Superior temporal gyrus (tissue), 1 donor: ENCODE measurements around the gene ARID5A.
"Not testable (repeated sequence)": the region's sequence is repeated elsewhere in the genome, so short reads cannot be mapped to it uniquely, and the experiment has no call there.

Experiments used
- DNase-seq: peaks from one replicate; pipeline ENCODE4 v3.0.0-alpha.2; 2016; ENCODE audit errors: extremely low spot score

The ARID5A gene

GRCh38 chr2:96541398-96542152, 5.0 kb downstream of the ARID5A start:
- DNase-seq, result no peak

GRCh38 chr2:96542357-96542977, 5.9 kb downstream of the ARID5A start:
- no peak for DNase-seq

DNA sequence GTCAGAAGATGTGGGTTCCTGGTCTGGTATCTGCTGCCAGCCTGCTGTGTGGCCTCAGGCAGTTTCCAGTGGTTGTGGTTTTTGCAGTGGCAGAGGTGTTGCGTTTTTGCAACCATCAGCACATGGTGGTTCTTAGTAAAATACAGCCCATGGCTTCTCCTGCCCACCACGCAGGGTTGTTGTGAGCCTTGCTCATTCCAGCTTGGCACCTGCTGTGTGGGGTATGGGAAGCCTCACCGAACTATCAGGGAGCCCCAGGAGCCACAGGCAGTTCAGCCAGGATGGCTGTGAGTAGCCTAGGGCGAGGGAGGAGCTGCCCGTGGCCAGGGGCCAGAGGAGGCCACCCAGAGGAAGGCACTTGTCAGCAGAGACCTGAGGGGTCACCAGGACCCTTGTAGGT, 9.8 kb downstream of the ARID5A start:
- no peak for DNase-seq

DNA sequence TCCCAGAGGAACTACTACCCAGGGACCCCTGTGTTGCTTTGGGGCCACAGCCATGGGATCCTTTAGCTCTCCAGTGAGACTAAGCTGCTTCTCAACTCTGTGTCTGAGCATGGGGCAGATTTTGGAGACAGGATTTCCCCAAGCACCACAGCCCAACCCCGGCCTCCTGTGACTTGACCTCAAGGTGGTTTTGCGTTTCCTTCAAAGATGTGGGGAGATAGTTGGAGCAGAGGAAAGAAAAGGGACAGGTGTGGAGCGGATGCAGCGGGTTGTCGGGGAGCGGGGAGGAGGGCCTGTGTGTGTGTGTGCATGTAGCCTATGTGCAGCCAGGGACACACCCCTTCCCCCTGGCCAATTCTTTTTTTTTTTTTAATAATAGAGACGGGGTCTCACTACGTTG, 10.2 kb downstream of the ARID5A start:
- DNase-seq, result no peak

DNA sequence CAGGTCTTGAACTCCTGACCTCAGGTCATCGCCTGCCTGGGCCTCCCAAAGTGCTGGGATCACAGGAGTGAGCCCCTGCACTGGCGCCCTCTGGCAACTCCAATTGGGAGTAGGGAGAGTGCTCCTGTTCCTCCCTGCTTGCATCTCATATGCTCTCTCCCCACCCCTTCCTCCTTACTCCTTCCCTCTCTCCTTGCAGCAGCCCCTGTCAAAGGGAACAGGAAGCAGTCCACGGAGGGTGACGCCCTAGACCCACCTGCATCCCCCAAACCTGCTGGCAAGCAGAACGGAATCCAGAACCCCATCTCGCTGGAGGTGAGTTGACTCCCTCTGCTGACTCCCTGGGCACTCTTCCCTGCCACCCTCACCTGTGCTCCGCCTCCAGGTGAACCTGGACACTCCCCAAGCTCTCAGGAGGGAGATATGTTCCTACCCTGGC, 10.7 kb downstream of the ARID5A start:
- DNase-seq, result no peak

- peak; percentile 55 for DNase-seq
These were observed 11.2 kb downstream of the ARID5A start for GRCh38 chr2:96547731-96548171.

DNA sequence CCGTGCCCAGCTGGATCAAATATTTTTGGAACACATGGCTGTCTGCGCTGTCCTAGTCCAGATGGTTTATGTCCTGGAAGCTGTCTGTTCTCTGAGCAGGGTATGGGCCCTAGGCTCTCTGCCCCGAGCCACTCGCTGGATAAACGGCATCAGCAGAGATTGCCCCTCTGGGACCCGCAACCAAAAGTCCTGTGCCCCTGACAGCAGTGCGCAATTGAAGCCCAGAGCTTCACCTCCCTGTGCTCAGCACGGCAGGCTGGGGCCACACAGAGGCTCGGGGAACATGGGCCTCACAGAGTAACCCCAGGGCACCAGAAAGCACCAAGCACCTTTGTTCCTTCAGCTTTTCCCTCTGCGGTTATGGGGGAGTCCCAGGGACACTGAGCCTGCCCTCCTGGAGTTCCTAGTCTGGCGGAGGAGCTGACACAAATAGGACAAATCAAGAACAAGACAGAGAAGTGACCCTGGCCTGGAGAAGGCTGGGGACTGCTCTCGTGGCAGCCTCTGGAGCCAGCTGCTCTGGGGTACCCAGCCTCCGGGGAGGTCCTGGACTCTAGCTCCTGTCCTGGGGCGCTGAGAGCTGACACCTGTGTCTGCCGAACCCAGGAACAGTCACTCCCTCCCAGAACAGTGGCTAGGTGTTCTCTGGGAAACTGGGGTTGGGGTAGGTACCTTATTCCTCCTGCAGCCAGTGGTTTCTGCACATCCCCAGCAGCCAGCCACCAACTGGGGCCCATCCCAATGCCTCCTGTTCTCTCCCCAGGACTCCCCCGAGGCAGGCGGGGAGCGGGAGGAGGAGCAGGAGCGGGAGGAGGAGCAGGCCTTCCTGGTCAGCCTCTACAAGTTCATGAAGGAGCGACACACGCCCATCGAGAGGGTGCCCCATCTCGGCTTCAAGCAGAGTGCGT, 12.3 kb downstream of the ARID5A start:
- no peak for DNase-seq

DNA sequence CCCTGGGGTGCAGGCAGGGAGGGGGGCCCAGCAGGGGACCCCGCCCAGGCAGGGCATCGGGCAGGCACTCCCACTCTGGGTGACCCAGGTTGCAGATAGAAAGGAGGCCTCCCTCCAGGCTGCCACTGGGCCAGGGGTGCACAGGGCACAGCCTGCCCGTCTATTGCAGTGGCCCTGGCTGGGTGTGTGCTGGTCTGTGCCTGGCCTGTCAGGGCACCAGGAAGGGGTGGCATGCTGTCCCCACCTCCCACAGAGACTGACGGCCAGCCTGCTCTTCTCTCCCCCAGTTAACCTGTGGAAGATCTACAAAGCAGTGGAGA, 12.9 kb downstream of the ARID5A start:
- no peak for DNase-seq

- DNase-seq, result no peak
These were observed 13.6 kb downstream of the ARID5A start for GRCh38 chr2:96549967-96550786.

DNA sequence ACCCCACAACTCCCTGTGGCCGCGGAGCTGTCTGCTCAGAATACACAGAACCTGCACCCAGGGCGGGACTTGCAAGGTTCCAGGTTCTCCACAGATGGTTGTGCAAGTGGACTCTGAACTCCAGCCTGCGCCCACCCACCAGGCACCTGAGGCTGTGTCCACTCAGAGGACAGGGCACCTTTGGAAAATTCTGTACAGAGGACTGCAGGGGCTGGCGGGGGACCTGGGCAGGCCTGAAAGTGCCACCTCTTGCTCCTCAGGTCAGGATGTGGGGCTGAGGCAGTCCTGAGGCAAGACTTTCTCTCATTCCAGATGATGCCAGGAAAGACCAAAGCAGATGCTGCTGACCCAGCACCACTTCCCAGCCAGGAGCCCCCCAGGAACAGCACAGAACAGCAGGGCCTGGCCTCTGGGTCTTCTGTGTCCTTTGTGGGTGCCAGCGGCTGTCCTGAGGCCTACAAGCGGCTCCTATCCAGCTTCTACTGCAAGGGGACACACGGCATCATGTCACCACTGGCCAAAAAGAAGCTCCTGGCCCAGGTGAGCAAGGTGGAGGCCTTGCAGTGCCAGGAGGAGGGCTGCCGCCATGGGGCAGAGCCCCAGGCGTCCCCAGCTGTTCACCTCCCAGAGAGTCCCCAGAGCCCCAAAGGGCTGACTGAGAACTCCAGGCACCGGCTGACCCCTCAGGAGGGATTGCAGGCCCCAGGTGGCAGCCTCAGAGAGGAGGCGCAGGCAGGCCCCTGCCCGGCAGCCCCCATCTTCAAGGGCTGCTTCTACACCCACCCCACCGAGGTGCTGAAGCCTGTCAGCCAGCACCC, 14.4 kb downstream of the ARID5A start:
- DNase-seq, result no peak

GRCh38 chr2:96551605-96552314, 15.2 kb downstream of the ARID5A start:
- no peak for DNase-seq

DNA sequence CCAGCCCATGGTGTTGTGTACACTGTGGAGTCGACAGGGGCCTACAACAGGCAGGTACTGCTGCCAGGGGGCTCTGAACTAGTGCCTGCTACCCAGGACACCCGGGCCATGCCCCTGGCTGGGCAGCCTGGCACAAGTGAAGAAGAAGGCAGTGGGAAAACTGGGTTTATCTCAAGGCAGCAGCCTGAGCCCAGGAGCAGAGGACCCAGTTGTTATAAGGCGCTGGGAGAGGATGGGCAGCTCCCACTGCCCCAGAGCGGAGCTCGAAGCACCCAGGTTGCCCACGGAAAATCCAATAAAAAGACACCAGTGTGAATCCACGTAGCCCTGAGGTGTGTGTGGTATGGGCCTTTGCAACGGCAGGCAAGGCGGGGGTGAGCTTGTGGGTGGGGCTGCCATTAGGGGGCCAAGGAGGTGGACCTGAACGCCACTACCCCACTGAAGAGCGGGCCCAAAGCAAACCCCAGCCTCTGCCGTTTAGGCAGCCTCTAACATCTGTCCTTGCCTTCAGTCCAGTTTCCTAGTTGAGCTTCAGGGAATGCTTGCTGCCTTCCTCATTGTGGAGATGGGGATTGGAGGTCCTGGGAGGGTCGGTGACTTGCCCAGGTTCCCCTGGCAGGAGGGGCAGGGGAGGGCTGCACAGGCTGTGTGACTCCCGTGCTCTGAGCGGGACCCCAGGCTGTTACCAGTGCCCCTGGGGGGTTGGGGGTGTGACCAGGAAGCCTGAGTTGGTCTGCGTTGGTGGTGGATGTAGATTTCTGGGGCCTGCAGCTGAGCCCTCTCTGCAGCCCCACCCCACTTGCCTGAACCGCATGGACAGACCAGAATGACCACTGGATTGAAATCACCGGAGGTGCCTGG, 16.0 kb downstream of the ARID5A start:
- no peak for DNase-seq

- no peak for DNase-seq
These were observed 16.8 kb downstream of the ARID5A start for GRCh38 chr2:96553176-96553956.

DNA sequence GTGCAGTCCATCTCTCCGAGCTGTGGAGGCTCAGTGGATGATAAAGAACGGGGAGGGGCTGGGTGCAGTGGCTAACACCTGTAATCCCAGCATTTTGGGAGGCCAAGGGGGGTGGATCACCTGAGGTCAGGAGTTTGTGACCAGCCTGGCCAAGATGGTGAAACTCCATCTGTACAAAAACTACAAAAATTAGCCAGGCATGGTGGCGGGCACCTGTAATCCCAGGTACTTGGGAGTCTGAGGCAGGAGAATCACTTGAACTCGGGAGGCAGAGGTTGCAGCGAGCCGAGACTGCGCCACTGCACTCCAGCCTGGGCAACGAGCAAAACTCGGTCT, 17.4 kb downstream of the ARID5A start:
- DNase-seq, result not testable (repeated sequence)

GRCh38 chr2:96554293-96555145, 18.0 kb downstream of the ARID5A start:
- DNase-seq, result peak; percentile 75

DNA sequence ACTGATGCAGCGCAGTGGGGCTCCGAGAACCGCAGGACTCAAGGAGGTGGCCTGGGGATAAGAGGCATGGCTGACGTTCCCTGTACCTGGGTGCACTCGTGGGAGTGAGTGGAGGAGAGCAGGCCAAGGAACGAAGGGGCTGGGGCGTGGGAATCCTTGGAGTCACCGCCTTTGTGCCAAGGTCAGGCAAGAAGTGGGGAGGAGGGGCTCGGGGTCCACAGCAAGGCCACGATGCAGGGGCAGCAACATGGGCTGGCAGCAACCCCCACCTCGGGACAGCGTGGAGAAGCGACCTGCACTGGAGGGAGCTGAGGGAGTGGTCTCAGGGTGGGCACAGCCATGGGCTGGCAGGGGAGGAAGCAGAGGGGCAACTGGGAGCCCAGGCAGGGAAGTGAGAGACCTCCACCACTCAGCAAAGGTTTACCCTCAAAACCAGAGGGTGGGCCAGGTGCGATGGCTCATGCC, 18.6 kb downstream of the ARID5A start:
- DNase-seq, result no peak
